Mononuclear cell (primary cell): ENCODE data around the gene CTSZ. TPM values are rescaled to one million over a fixed set of nuclear protein-coding genes. Genes with fewer than 3 reads are reported as not detected.
"Not testable (repeated sequence)": the region's sequence is repeated elsewhere in the genome, so short reads cannot be mapped to it uniquely, and the experiment has no call there.

Experiments used
- H3K27me3 ChIP-seq: 2 replicates; pipeline ENCODE4 v1.6.0; 2011; ENCODE audit warnings: low read length, control low read depth; ENCODE audit not compliant: insufficient read depth
- H3K4me1 ChIP-seq: 2 replicates; pipeline ENCODE4 v1.5.1; 2011; ENCODE audit warnings: mild to moderate bottlenecking, low read length, control low read depth; ENCODE audit not compliant: insufficient read depth
- H3K4me3 ChIP-seq: 2 replicates; pipeline ENCODE4 v1.5.1; 2011; ENCODE audit warnings: mild to moderate bottlenecking, low read length, moderate library complexity
- H3K9me3 ChIP-seq: 2 replicates; pipeline ENCODE4 v1.5.1; 2011; ENCODE audit warnings: low read depth, mild to moderate bottlenecking, control low read depth, low read length
- total RNA-seq: library from RNA; depleted of rRNA; stranded (reverse); fragments of >200 nt; gene quantifications from one replicate; pipeline ENCODE4 v1.2.3, GENCODE V29; 2012

Gene CTSZ
- 184 TPM for total RNA-seq

DNA sequence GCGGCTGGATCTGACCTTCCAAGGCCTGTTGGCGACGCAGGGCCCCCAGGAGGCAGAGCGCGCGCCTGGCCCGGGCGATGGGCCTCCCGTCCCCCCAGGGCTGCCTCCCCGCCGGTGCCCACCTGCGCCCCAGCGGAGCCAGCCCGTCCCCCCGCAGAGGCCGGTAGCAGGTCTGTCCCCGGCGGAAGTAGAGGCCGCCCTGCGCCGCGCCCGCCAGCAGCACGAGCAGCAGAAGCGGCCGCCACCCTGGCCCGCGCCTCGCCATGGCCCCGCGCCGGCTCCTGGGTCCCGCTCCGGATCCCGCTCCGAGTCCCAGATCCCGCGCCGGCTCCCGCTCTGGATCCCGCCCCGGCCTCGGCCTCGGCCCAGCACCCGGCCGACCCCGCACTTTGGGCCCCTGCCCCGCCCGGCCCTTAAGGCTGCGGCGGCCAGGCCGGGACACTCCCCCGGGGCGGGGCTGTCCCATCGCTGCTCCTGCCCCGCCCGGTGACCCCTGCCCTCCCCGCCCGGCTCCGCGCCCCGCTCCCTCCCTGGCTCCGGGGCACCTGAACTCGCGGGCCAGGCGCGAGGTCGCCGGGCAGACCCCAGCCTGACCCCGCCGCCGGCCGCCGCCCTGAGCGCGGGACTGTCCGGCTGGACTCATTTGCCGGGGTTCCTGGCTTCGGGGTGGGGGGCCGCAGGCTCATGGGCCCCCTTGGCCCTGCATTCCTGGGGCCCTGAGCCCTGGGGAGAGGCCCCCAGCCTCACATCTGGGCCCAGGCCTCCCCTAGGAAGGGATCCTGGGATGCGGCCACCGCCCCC lies at the start of gene CTSZ:
CTSZ (minus strand) TSS at position 391 of the 801 bp plus-strand sequence; CDS start at position 265, 126 bp downstream.
- H3K4me3 ChIP-seq, result peak within 1 kb of the TSS; percentile 58

GRCh38 chr20:59055302-59055701 lies 48.2 kb upstream of the CTSZ start:
- Histone ChIP-seq H3K4me3 (no peak overlapping the region), H3K4me1 (no peaks in the 10 kb centered on the region), H3K9me3 (peaks cover 4% of the 10 kb centered on the region), H3K27me3 (peaks cover 10% of the 10 kb centered on the region)

More for the DNA sequence above, at the start of gene CTSZ:
- Histone ChIP-seq H3K27me3 (no peaks in the 10 kb centered on the region), H3K4me1 (peaks cover 72% of the 10 kb centered on the region), H3K9me3 (no peaks in the 10 kb centered on the region)

- Histone ChIP-seq H3K4me1 (no peaks in the 10 kb centered on the region), H3K27me3 (peaks cover 11% of the 10 kb centered on the region), H3K9me3 (peaks cover under 1% of the 10 kb centered on the region), H3K4me3 (no peak overlapping the region)
Measured at GRCh38 chr20:59051666-59052185, 44.7 kb upstream of the CTSZ start.

- Histone ChIP-seq H3K4me1 (no peaks in the 10 kb centered on the region), H3K27me3 (peaks cover 9% of the 10 kb centered on the region), H3K9me3 (no peaks in the 10 kb centered on the region), H3K4me3 (no peak overlapping the region)
Measured at GRCh38 chr20:59050437-59050836, 43.4 kb upstream of the CTSZ start.

DNA sequence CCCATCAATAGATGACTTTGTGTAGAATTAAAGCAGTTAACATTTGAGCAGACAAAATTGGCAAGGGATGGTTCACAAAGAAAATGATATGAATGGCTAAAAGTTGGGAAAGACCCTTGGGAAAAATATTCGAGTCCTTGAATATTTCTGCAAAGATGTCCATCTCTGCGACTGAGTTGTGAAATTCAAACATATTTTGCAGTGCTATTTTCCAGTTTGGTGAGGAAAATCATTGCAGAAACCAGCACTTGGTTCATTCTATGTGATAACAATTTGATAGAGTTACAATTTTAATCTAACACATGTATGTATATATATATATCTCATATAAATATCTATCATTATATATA lies 41.6 kb upstream of the CTSZ start:
- no peaks in the 10 kb centered on the region for H3K9me3 ChIP-seq
- H3K4me3 ChIP-seq, result no peak overlapping the region
- peaks cover 3% of the 10 kb centered on the region for H3K4me1 ChIP-seq
- H3K27me3 ChIP-seq, result peaks cover 9% of the 10 kb centered on the region

DNA sequence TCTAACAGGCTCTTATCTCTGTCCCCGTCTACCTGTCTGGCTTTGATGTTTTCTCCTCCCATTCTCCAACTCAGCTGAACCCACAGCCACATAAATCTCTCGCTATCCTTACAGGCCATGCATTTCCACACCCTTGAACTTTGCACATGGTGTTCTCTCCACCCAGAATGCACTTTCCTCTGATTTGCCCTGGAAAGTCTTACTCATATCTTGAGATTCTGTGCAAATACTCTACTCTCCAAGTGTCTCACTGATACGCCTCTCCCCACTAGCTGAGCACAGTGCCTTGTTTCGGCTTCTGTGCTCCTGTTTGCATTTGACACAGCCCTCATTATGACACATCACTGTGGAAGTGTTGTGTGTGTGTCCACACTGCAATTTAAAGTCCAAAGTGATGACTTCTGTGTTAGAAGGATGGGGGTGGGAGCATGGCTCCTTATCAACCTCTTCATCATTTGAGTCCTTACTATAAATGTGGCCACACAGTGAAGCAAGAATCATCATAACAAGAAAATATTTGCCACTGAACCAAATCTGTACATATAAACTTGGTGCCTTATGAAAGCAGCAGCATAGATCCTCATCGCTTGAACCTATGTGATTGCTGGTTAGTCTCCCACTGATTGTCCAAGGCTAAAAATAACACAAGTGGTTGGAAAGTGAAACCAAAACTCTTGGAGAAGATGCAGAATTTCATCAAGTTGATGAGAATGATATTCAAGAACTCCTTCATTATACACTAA lies 41.1 kb upstream of the CTSZ start:
- H3K27me3 ChIP-seq, result peaks cover 9% of the 10 kb centered on the region
- peaks cover 9% of the 10 kb centered on the region for H3K4me1 ChIP-seq
- H3K9me3 ChIP-seq, result no peaks in the 10 kb centered on the region
- H3K4me3 ChIP-seq, result no peak overlapping the region

GRCh38 chr20:59046862-59047261 lies 39.8 kb upstream of the CTSZ start:
- Histone ChIP-seq H3K9me3 (no peaks in the 10 kb centered on the region), H3K4me3 (no peak overlapping the region), H3K4me1 (peaks cover 15% of the 10 kb centered on the region), H3K27me3 (peaks cover 9% of the 10 kb centered on the region)

DNA sequence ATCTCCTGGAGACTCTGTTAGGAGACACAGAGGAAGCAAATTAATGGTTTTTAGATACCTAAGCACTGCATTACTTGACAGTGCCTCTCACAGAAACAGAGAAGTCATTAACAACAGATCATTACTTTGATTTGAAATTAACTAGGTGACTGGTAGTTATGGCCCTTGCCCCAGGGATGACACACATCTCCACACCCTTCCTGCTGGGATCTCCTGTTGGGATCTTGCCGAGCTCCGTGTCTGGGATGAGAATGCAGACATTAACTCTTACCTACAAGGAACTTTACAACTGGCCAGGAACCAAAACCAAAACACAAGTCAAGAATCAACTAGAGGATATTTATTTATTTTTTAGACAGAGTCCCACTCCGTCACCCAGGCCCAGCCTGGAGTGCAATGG lies 37.7 kb upstream of the CTSZ start:
- Histone ChIP-seq H3K4me1 (peaks cover 36% of the 10 kb centered on the region), H3K4me3 (no peak overlapping the region), H3K9me3 (no peaks in the 10 kb centered on the region), H3K27me3 (no peaks in the 10 kb centered on the region)

DNA sequence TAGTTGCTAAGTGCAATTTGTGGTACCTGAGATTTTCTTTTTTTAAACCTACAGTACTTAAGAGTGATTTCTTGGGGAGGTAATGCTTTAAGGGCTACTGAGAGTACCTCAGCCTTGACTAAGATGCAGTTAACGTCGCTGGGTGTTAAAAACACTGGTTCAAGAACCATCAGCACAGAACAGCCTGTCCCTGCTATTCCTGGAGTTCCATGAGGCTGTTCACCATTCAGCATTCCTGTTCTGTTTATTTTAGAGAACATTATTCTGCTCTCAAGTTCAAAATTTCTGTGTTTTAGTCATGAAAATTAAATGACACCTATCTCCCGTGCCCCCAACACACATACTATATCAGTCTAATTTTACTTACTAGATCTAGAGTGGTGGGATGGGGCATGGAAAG lies 37.2 kb upstream of the CTSZ start:
- H3K4me1 ChIP-seq, result peaks cover 39% of the 10 kb centered on the region
- no peaks in the 10 kb centered on the region for H3K9me3 ChIP-seq
- no peaks in the 10 kb centered on the region for H3K27me3 ChIP-seq
- H3K4me3 ChIP-seq, result no peak overlapping the region

GRCh38 chr20:59043698-59044097 lies 36.6 kb upstream of the CTSZ start:
- no peak overlapping the region for H3K4me3 ChIP-seq
- H3K4me1 ChIP-seq, result peaks cover 39% of the 10 kb centered on the region
- H3K9me3 ChIP-seq, result no peaks in the 10 kb centered on the region

DNA sequence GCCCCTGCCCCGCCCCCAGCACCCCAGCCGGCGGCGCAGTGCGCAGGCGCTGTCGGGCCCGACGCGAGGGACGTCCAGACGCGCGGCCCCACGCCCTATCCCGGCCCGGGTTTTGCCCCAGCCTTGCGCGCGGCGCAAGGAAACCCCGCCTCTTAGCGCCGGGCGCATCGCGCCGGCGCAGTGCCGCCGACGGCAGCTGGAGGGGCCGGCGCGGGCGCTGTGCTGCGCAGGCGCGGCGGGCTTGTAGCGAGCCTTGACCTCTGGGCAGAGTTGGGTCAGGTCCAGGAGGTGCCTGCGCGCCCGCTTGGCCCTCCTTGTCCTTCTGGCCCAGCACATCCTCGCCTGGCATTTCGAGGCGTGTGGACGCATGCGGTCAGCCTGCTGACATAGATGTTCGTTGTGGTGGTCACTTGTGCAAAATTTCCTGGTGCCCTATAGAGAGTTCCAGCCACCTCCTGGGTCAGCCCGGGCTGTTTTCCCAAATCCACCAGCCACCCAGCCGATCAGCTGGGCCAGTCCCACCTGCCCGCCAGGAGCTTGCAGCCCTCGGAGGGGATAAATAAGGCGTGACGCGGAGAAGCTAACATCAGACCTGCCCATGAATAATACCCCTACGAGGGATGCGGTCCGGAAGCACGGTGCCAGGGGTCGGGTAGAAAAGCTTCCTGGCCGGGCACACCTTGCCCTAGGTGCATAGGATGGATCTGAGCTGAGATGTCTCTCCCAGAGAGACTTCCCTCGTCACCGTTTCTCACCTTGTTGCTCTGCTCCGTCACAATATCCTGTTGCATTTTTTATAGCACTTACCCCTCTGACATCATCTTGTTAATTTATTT lies 36.0 kb upstream of the CTSZ start:
- no peaks in the 10 kb centered on the region for H3K9me3 ChIP-seq
- no peaks in the 10 kb centered on the region for H3K27me3 ChIP-seq
- H3K4me3 ChIP-seq, result peak overlapping the region; percentile 80
- peaks cover 39% of the 10 kb centered on the region for H3K4me1 ChIP-seq

More at GRCh38 chr20:59043698-59044097, 36.6 kb upstream of the CTSZ start:
- no peaks in the 10 kb centered on the region for H3K27me3 ChIP-seq

DNA sequence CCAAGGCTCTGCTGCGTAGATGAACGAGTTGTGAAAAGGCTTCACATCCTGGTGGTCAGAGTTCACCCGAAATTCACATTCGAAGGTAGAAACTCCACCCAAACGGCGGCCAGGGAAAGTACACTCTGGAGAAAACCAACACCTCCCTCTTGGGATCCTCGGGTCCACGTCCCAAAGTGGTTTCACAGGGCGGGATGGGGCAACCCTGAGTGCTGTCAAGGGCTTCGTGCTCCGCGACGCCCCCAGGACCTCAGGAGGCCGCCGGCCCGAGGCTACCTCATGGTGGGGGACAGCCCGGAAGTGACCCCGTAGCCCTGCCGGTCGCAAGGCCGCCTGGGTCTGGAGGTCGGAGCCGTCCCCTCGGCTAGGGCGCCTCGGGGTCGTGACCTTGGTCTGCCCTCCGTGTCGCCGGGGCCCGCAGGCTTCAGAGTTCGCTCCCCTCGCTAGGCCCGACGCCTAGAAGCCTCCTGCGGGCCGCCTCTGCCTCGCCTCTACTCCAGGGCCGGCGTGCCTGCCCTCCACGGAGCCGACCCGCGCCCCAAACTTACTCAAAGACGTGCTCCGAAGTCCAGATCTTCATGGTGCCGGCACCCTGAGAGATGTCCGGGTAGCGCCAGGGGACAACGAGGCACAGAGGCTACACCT lies 35.2 kb upstream of the CTSZ start, which contains the start of gene PRELID3B:
PRELID3B (minus strand) TSS at position 636 of the 645 bp plus-strand sequence; CDS start at position 580, 56 bp downstream.
- H3K27me3 ChIP-seq, result no peaks in the 10 kb centered on the region
- H3K9me3 ChIP-seq, result no peaks in the 10 kb centered on the region
- peaks cover 39% of the 10 kb centered on the region for H3K4me1 ChIP-seq
- peak within 1 kb of the TSS; percentile 80 for H3K4me3 ChIP-seq

DNA sequence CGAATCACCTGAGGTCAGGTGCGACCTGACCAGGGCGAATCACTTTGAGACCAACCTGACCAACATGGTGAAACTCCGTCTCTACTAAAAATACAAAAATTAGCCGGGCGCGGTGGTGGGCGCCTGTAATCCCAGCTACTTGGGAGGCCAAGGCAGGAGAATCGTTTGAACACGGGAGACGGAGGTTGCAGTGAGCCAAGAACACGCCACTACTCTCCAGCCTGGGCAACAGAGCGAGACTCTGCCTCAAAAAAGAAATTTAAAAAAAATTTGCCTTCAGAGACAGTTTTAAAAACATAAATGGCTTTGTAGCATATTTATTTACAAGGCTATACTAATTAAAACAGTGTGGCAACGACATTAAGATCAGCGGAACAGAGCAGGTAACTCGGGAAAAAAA lies 34.4 kb upstream of the CTSZ start:
- not testable (repeated sequence) for H3K9me3 ChIP-seq, H3K27me3 ChIP-seq
- peak overlapping the region; percentile 80 for H3K4me3 ChIP-seq
- peaks cover 39% of the 10 kb centered on the region for H3K4me1 ChIP-seq

DNA sequence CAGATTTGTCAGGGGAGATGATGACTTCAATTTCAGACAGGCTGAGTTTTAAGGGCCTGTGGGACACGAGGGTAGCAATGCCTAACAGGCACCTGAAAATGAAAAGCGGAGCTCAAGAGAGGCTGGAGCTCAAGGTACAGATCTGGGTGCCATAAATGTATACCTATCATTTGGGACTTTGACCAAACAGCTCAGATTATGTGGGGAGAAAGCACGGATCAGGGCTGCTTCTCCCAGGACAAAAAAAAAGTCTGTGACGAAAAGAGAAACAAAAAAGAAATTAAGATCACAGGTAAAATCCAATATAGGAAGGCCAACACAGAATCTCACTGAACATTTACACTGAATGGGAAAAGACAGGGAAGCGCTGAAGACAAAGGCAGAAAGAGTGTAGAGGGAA lies 33.6 kb upstream of the CTSZ start:
- no peak overlapping the region for H3K4me3 ChIP-seq
- H3K27me3 ChIP-seq, result no peaks in the 10 kb centered on the region
- H3K9me3 ChIP-seq, result no peaks in the 10 kb centered on the region
- H3K4me1 ChIP-seq, result peaks cover 39% of the 10 kb centered on the region
